Measurements from ENCODE around the gene NEO1.

The NEO1 gene

GRCh38 chr15:73048624-73049295, 3.5 kb upstream of the NEO1 start:
- Histone ChIP-seq H3K4me3 (ENCODE audit: low read length) (no peak overlapping the region), H3K9me3 (ENCODE audit: control insufficient read depth, insufficient read depth, low read length) (no peaks in the 10 kb centered on the region), H3K4me1 (ENCODE audit: control insufficient read depth, low read length) (peaks cover 7% of the 10 kb centered on the region), H3K36me3 (ENCODE audit: control insufficient read depth, low read length) (no peaks in the 10 kb centered on the region), H3K79me2 (ENCODE audit: control insufficient read depth, low read length) (no peaks in the 10 kb centered on the region), H3K4me2 (ENCODE audit: low read length) (no peak overlapping the region), H3K27me3 (ENCODE audit: control insufficient read depth, low read length) (peaks cover 35% of the 10 kb centered on the region), H3K27ac (ENCODE audit: low read depth, low read length) (no peak overlapping the region), H3K9me2 (replicated peaks; ENCODE audit: control insufficient read depth, low read length) (no peaks in the 10 kb centered on the region), H3F3A (ENCODE audit: control insufficient read depth, insufficient read depth) (peaks cover 4% of the 10 kb centered on the region; the same call in 1 of the 2 replicates), H4K20me1 (ENCODE audit: control insufficient read depth, insufficient read depth, low read depth, low read length) (no peaks in the 10 kb centered on the region)
- no peak for TF ChIP-seq EZH2phosphoT487 (IDR thresholded peaks at IDR 0.05; ENCODE audit: borderline replicate concordance, low read length)
- TF ChIP-seq CTCF (IDR thresholded peaks at IDR 0.05; ENCODE audit: low read depth, low read length, poor library complexity, severe bottlenecking), result no peak

GRCh38 chr15:73049564-73050215, 2.6 kb upstream of the NEO1 start:
- Histone ChIP-seq H4K20me1 (ENCODE audit: control insufficient read depth, insufficient read depth, low read depth, low read length) (no peaks in the 10 kb centered on the region), H3K4me2 (ENCODE audit: low read length) (no peak overlapping the region), H3K79me2 (ENCODE audit: control insufficient read depth, low read length) (no peaks in the 10 kb centered on the region), H3K27me3 (ENCODE audit: control insufficient read depth, low read length) (peaks cover 44% of the 10 kb centered on the region), H3K4me1 (ENCODE audit: control insufficient read depth, low read length) (peaks cover 7% of the 10 kb centered on the region), H3K9me2 (replicated peaks; ENCODE audit: control insufficient read depth, low read length) (no peaks in the 10 kb centered on the region), H3K9me3 (ENCODE audit: control insufficient read depth, insufficient read depth, low read length) (no peaks in the 10 kb centered on the region), H3K4me3 (ENCODE audit: low read length) (no peak overlapping the region), H3K27ac (ENCODE audit: low read depth, low read length) (no peak overlapping the region), H3K36me3 (ENCODE audit: control insufficient read depth, low read length) (no peaks in the 10 kb centered on the region), H3F3A (ENCODE audit: control insufficient read depth, insufficient read depth) (peaks cover 4% of the 10 kb centered on the region; the same call in 1 of the 2 replicates)
- TF ChIP-seq CTCF (IDR thresholded peaks at IDR 0.05; ENCODE audit: low read depth, low read length, poor library complexity, severe bottlenecking) (no peak), EZH2phosphoT487 (IDR thresholded peaks at IDR 0.05; ENCODE audit: borderline replicate concordance, low read length) (no peak)

GRCh38 chr15:73050561-73051295, 1.5 kb upstream of the NEO1 start:
- TF ChIP-seq EZH2phosphoT487 (IDR thresholded peaks at IDR 0.05; ENCODE audit: borderline replicate concordance, low read length) (no peak), CTCF (IDR thresholded peaks at IDR 0.05; ENCODE audit: low read depth, low read length, poor library complexity, severe bottlenecking) (no peak)
- Histone ChIP-seq H3K4me3 (ENCODE audit: low read length) (no peak overlapping the region; the same call in 1 of the 2 replicates), H3K27ac (ENCODE audit: low read depth, low read length) (no peak overlapping the region), H3K9me3 (ENCODE audit: control insufficient read depth, insufficient read depth, low read length) (no peaks in the 10 kb centered on the region), H3F3A (ENCODE audit: control insufficient read depth, insufficient read depth) (peaks cover 4% of the 10 kb centered on the region; the same call in 1 of the 2 replicates), H3K79me2 (ENCODE audit: control insufficient read depth, low read length) (no peaks in the 10 kb centered on the region), H3K27me3 (ENCODE audit: control insufficient read depth, low read length) (peaks cover 53% of the 10 kb centered on the region), H3K9me2 (replicated peaks; ENCODE audit: control insufficient read depth, low read length) (no peaks in the 10 kb centered on the region), H4K20me1 (ENCODE audit: control insufficient read depth, insufficient read depth, low read depth, low read length) (no peaks in the 10 kb centered on the region), H3K36me3 (ENCODE audit: control insufficient read depth, low read length) (no peaks in the 10 kb centered on the region), H3K4me1 (ENCODE audit: control insufficient read depth, low read length) (peaks cover 7% of the 10 kb centered on the region), H3K4me2 (ENCODE audit: low read length) (no peak overlapping the region)
